ACHN (cell line): Measurements from ENCODE around the gene C1QTNF5.
"Not testable (repeated sequence)": the region's sequence is repeated elsewhere in the genome, so short reads cannot be mapped to it uniquely, and the experiment has no call there.

Experiments
- DNase-seq: peaks from one replicate; pipeline ENCODE4 v3.0.0-alpha.2; 2015
- in situ Hi-C: cut with HindIII; loops from 2 replicates; pipeline ENCODE4 v1.10.0; 2017; ENCODE audit warnings: low sequenced_read_pairs, low pct_ligation_motif_present, low pct_unique_long_range_greater_than_20kb

C1QTNF5 gene

GRCh38 chr11:119340335-119341221, at the start of gene C1QTNF5:
TSS of gene C1QTNF5 (minus strand) at chr11:119340883. CDS start at chr11:119340397, 486 bp downstream.
- in situ Hi-C loops = no loop called here
- DNase-seq = peak; percentile 52

GRCh38 chr11:119389611-119390254, 49.0 kb upstream of the C1QTNF5 start:
- DNase-seq = peak; percentile 13
- in situ Hi-C loops = no loop called here

- in situ Hi-C loops = no loop called here
- no peak for DNase-seq
Observed at GRCh38 chr11:119388103-119388502, 47.4 kb upstream of the C1QTNF5 start.

- in situ Hi-C loops = no loop called here
- no peak for DNase-seq
Observed at GRCh38 chr11:119384332-119384731, 43.6 kb upstream of the C1QTNF5 start.

GRCh38 chr11:119382513-119382912, 41.8 kb upstream of the C1QTNF5 start:
- in situ Hi-C loops, DNase-seq: not testable (repeated sequence)

- in situ Hi-C loops = no loop called here
- no peak for DNase-seq
Observed at GRCh38 chr11:119382101-119382500, 41.4 kb upstream of the C1QTNF5 start.

- in situ Hi-C loops = no loop called here
Observed at GRCh38 chr11:119381181-119381988, 40.7 kb upstream of the C1QTNF5 start, which contains the start of gene USP2. TSS of gene USP2 (minus strand) at chr11:119381690. CDS start at chr11:119373480, 8,210 bp downstream.

GRCh38 chr11:119380827-119381180, 40.1 kb upstream of the C1QTNF5 start:
- no peak for DNase-seq
- in situ Hi-C loops = no loop called here

More at GRCh38 chr11:119381181-119381988, 40.7 kb upstream of the C1QTNF5 start, which contains the start of gene USP2:
- DNase-seq = peak; percentile 92

- in situ Hi-C loops = no loop called here
- DNase-seq = no peak
Observed at GRCh38 chr11:119380160-119380826, 39.6 kb upstream of the C1QTNF5 start.

- in situ Hi-C loops = no loop called here
- no peak for DNase-seq
Observed at GRCh38 chr11:119378851-119379465, 38.3 kb upstream of the C1QTNF5 start.

GRCh38 chr11:119377961-119378667, 37.4 kb upstream of the C1QTNF5 start:
- DNase-seq = no peak
- in situ Hi-C loops = no loop called here

- in situ Hi-C loops = no loop called here
- no peak for DNase-seq
Observed at GRCh38 chr11:119377112-119377901, 36.6 kb upstream of the C1QTNF5 start.

- in situ Hi-C loops = no loop called here
- DNase-seq = no peak
Observed at GRCh38 chr11:119376197-119376847, 35.6 kb upstream of the C1QTNF5 start.

- in situ Hi-C loops = no loop called here
- DNase-seq = no peak
Observed at GRCh38 chr11:119375337-119376196, 34.9 kb upstream of the C1QTNF5 start.

- no peak for DNase-seq
- in situ Hi-C loops = no loop called here
Observed at GRCh38 chr11:119374632-119375336, 34.1 kb upstream of the C1QTNF5 start.
